Ascending aorta (tissue), 2 donors: ENCODE results near the gene IFITM1. TPM values are rescaled to one million over a fixed set of nuclear protein-coding genes. Genes with fewer than 3 reads are reported as not detected.

Source experiments
- DNase-seq, 2 donors: peaks; one replicate each; pipeline ENCODE4 v3.0.0-alpha.2; 2019; ENCODE audit warnings: low spot score in 2 of 2
- H3K27ac ChIP-seq, 2 donors: fragments of 200-600 bp; sonication (generic); one replicate each; pipeline ENCODE4 v1.5.1; 2016 to 2017; ENCODE audit warnings: mild to moderate bottlenecking in 1 of 2
- H3K27me3 ChIP-seq: fragments of 200-600 bp; sonication (generic); one replicate; pipeline ENCODE4 v1.5.1; 2017
- H3K36me3 ChIP-seq, 2 donors: fragments of 200-600 bp; sonication (generic); one replicate each; pipeline ENCODE4 v1.5.1; 2016
- H3K4me1 ChIP-seq, 2 donors: fragments of 200-600 bp; sonication (generic); one replicate each; pipeline ENCODE4 v1.5.1; 2016 to 2017; ENCODE audit warnings: mild to moderate bottlenecking in 1 of 2
- H3K4me3 ChIP-seq, 2 donors: fragments of 200-600 bp; sonication (generic); one replicate each; pipeline ENCODE4 v1.5.1; 2016 to 2017; ENCODE audit warnings: mild to moderate bottlenecking in 1 of 2
- H3K9me3 ChIP-seq, 2 donors: fragments of 200-600 bp; sonication (generic); one replicate each; pipeline ENCODE4 v1.5.1; 2016
- intact Hi-C: fragments of 100-400 bp; cut with DNase I; formaldehyde crosslinking; loops from one replicate; pipeline ENCODE4 v1.15.1; 2023
- total RNA-seq: library from RNA; depleted of rRNA; stranded (reverse); fragments of >200 nt; gene quantifications from one replicate; pipeline ENCODE4 v1.1.0, GENCODE V29; 2016
- TF ChIP-seq, protein P1 (sequence below), 3 experiments: fragments of 200-600 bp in 2 of 3; fragments of 450-650 bp in 1 of 3; sonication (generic) in 2 of 3; IDR thresholded peaks; one replicate each; pipeline ENCODE4 v1.5.1; 2016 to 2019; ENCODE audit warnings: antibody characterized with exemption in 3 of 3, mild to moderate bottlenecking in 1 of 3, moderate library complexity in 1 of 3

Gene IFITM1
- total RNA-seq, 1 donor from 2014 or later: 650 TPM

DNA sequence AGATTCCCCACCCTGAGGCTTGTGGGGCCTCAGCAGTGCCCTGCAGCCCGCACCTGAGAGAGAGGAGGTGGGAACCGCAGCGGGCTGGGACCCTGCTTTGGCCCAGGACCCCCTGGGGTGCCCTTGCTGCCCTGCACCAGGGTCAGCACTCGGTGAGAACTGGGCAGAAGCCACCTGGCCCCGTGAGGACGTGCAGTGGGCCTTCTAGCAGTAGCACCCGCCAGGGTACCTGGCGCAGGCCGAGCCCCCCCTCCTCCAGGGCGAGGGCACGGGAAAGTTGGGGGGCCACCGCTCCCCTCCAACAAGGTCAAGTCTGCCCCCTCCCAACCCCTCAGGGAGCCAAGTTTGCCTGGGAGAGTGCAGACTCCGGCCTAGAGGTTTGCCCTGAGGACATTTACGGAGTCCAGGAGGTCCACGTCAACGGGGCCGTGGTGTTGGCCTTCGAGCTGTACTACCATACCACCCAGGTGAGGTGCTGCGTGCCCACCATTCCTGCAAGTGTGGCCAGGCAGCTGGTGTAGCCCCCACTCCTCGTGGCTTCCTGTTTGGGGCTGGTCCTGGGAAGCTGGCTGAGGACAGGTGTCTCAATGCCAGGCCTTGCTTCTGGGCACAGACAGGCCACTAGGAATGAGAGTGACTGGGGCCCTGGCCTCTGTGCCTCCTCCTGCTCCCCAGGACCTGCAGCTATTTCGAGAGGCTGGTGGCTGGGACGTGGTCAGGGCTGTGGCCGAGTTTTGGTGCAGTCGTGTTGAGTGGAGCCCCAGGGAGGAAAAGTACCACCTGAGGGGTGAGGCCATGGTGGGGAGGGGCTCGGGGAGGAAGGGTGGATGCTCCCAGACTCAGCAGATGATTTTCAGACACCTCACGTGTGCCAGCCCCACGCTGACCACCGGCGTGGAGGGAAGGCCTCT, 21.4 kb upstream of the IFITM1 start:
- DNase-seq: no peak
- H3K9me3 ChIP-seq: no peaks in the 10 kb centered on the region
- no peak overlapping the region for H3K27ac ChIP-seq
- peaks cover 7 to 11% of the 10 kb centered on the region in 2 donors for H3K36me3 ChIP-seq
- intact Hi-C loops: no loop called here
- no peak overlapping the region for H3K4me3 ChIP-seq
- H3K27me3 ChIP-seq: peaks cover 4% of the 10 kb centered on the region
- TF ChIP-seq, protein P1, sequence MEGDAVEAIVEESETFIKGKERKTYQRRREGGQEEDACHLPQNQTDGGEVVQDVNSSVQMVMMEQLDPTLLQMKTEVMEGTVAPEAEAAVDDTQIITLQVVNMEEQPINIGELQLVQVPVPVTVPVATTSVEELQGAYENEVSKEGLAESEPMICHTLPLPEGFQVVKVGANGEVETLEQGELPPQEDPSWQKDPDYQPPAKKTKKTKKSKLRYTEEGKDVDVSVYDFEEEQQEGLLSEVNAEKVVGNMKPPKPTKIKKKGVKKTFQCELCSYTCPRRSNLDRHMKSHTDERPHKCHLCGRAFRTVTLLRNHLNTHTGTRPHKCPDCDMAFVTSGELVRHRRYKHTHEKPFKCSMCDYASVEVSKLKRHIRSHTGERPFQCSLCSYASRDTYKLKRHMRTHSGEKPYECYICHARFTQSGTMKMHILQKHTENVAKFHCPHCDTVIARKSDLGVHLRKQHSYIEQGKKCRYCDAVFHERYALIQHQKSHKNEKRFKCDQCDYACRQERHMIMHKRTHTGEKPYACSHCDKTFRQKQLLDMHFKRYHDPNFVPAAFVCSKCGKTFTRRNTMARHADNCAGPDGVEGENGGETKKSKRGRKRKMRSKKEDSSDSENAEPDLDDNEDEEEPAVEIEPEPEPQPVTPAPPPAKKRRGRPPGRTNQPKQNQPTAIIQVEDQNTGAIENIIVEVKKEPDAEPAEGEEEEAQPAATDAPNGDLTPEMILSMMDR (IDR thresholded peaks at IDR 0.05): no peak
- H3K4me1 ChIP-seq: peaks cover 8 to 14% of the 10 kb centered on the region in 2 donors

DNA sequence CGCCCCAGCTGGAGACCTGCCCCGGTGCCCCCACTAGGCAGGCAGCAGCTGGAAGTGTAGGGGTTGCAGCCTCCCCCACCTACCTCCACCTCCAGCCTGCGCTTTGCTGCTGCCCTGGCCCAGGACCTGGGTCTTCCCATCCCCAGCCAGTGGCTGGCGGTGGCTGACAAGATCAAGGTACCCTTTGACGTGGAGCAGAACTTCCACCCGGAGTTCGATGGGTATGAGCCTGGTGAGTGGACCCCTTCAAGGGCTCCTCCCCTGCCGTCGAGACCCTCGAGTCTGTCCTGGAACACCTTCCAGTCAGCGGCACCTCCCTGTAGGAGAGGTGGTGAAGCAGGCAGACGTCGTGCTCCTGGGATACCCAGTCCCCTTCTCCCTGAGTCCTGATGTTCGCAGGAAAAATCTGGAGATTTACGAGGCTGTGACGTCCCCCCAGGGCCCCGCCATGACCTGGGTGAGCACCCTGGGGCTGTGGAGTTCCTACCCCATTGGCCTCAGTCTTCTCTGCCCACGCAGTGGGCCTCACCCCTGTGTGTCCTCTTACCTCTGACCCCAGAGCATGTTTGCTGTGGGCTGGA, 20.5 kb upstream of the IFITM1 start:
- Histone ChIP-seq H3K4me3 (no peak overlapping the region), H3K27me3 (no peaks in the 10 kb centered on the region), H3K27ac (no peak overlapping the region), H3K9me3 (no peaks in the 10 kb centered on the region), H3K36me3 (peaks cover 7 to 11% of the 10 kb centered on the region in 2 donors), H3K4me1 (peaks cover 3 to 9% of the 10 kb centered on the region in 2 donors)
- intact Hi-C loops: no loop called here
- no peak for DNase-seq
- TF ChIP-seq, protein P1 (IDR thresholded peaks at IDR 0.05): no peak

DNA sequence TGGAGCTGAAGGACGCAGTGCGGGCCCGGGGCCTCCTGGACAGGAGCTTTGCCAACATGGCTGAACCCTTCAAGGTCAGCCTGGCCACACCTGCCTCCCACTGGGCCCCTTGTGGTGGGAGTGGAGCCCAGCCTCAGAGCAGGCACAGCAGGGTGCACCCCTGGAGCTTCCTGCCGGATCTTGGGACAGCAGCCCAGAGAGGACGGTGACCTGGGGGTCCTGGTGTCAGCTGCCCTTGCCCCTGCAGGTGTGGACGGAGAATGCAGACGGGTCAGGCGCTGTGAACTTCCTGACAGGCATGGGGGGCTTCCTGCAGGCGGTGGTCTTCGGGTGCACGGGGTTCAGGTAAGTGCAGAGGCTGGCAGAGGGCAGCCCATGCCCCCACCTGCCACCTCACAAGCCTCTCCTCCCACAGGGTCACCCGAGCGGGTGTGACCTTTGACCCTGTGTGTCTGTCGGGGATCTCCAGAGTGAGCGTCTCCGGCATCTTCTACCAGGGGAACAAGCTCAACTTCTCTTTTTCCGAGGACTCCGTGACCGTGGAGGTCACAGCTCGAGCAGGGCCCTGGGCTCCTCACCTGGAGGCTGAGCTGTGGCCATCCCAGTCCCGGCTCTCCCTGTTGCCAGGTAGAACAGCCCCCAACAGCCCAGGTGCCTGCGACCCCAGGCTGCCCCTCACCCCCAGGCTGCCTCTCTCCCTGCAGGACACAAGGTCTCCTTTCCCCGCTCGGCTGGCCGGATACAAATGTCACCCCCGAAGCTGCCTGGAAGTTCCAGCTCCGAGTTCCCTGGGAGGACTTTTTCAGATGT, 19.8 kb upstream of the IFITM1 start:
- intact Hi-C loops: no loop called here
- no peaks in the 10 kb centered on the region for H3K27me3 ChIP-seq
- DNase-seq: no peak

DNA sequence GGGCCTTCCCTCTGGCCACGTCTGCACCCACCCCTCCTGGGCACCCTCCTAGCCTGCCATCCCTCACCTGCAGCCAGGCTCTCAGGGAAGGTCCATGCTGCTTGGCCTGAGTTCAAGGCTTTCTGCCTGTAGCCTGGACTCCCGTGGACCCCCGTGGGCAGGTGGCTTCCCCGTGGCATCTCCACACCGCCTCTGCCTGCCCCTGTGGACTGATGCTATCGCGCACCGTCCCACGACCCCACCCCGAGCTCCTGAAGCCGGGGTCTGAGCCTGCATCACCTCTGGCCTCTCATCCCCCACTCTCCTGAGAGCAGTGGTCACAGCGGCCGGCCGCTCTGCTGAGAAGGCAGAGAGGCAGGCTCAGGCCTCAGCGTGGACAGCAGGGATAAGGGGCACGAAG, 19.1 kb upstream of the IFITM1 start:
- no peak overlapping the region for H3K27ac ChIP-seq
- no peaks in the 10 kb centered on the region for H3K9me3 ChIP-seq
- no peak for DNase-seq
- H3K4me1 ChIP-seq: peaks cover 0 to 4% of the 10 kb centered on the region in 2 donors
- peaks cover 7 to 11% of the 10 kb centered on the region in 2 donors for H3K36me3 ChIP-seq
- intact Hi-C loops: no loop called here
- H3K27me3 ChIP-seq: no peaks in the 10 kb centered on the region
- TF ChIP-seq, protein P1 (IDR thresholded peaks at IDR 0.05): no peak
- no peak overlapping the region for H3K4me3 ChIP-seq

More for the DNA sequence above, 19.8 kb upstream of the IFITM1 start:
- H3K36me3 ChIP-seq: peaks cover 7 to 11% of the 10 kb centered on the region in 2 donors
- H3K4me1 ChIP-seq: peaks cover 0 to 9% of the 10 kb centered on the region in 2 donors
- no peaks in the 10 kb centered on the region for H3K9me3 ChIP-seq
- no peak overlapping the region for H3K4me3 ChIP-seq
- H3K27ac ChIP-seq: no peak overlapping the region
- TF ChIP-seq, protein P1 (IDR thresholded peaks at IDR 0.05): no peak

DNA sequence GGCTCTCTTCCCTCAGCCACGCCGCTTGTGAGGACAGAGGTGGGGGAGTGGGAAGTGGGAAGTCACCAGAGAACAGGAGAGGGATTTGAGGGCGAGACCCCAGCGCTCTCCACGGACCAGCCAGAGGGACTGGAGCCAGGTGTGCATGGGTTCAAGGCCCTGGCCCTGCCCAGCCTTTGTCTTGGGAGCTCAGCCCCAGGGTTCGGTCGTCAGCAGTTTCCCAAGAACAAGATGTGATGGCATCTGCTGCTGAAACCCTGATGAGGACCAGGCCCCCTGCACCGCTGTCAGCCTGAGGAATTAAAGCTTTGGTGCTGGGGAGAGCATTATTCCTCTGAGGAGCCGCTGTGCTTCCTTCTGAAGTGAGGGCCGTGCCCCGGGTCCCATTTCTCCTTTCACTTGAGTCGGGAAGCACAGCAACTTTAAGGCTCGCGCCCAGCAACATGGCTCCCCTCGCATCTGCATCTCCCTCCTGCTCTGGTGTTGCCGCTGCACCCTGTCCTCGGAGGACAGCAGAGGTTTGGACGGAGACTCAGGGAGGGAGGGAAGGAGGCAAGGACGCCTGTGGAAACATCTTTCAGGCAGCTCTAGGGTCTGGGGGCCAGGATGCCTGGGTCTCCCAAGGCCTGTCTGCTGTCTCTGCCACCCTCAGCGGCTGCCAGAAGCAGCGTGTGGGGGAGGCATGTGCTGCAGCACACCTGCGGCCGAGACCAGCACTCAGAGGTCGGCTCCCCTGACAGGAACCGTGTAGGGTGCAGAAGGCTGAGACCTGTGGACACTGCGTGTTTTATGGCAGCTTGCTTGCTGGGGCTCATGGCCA, 18.3 kb upstream of the IFITM1 start:
- Histone ChIP-seq H3K36me3 (peaks cover 7 to 11% of the 10 kb centered on the region in 2 donors), H3K4me3 (no peak overlapping the region), H3K27ac (no peak overlapping the region), H3K27me3 (no peaks in the 10 kb centered on the region), H3K9me3 (no peaks in the 10 kb centered on the region), H3K4me1 (peaks cover 0 to 6% of the 10 kb centered on the region in 2 donors)
- TF ChIP-seq, protein P1 (IDR thresholded peaks at IDR 0.05): no peak
- intact Hi-C loops: no loop called here
- no peak for DNase-seq
